ENCODE results near the gene ASTN2. TPM values are rescaled to one million over a fixed set of nuclear protein-coding genes. Genes with fewer than 3 reads are reported as not detected.

The ASTN2 gene
- total and polyA plus RNA-seq, 4 donors, result 0.57 to 2.9 (median 1.4) TPM

GRCh38 chr9:117126871-117127270, 288.0 kb downstream of the ASTN2 start:
- Histone ChIP-seq H3K27ac (ENCODE audit: low read depth in 1 of 2, low read length in 2 of 2) (no peak overlapping the region), H3K27me3 (ENCODE audit: control insufficient read depth in 4 of 4, insufficient read depth in 4 of 4, low read length in 3 of 4) (peaks cover 0 to 2% (median 0%) of the 10 kb centered on the region in 4 donors), H3K9ac (ENCODE audit: low read depth in 1 of 2, low read length in 2 of 2) (no peak overlapping the region), H3K4me3 (ENCODE audit: low read depth in 1 of 3, low read length in 3 of 3) (no peak overlapping the region), H3K9me3 (ENCODE audit: control insufficient read depth in 4 of 4, low read length in 3 of 4) (no peaks in the 10 kb centered on the region), H3K36me3 (ENCODE audit: control insufficient read depth in 4 of 4, insufficient read depth in 3 of 4, low read depth in 1 of 4, low read length in 3 of 4) (no peaks in the 10 kb centered on the region), H3K4me1 (ENCODE audit: control insufficient read depth in 4 of 4, insufficient read depth in 4 of 4, low read length in 3 of 4) (no peaks in the 10 kb centered on the region)
- WGBS, result 87% methylated on average over 2 of the region's 2 CpGs
- no peak for DNase-seq (ENCODE audit: low spot score)
- no peak for TF ChIP-seq MAX (IDR thresholded peaks at IDR 0.05)
- no peak for TF ChIP-seq CTCF (IDR thresholded peaks at IDR 0.05; ENCODE audit: low read depth, low read length, missing input control)
- TF ChIP-seq TAF1 (conservative IDR thresholded peaks at IDR 0.05), result no peak
- TF ChIP-seq YY1 (IDR thresholded peaks at IDR 0.05), result no peak
- no peak for TF ChIP-seq ATF3 (IDR thresholded peaks at IDR 0.05)
- TF ChIP-seq EGR1 (IDR thresholded peaks at IDR 0.05; ENCODE audit: low read depth in 2 of 2), result no peak
- no peak for TF ChIP-seq JUND (IDR thresholded peaks at IDR 0.05)
- no peak for TF ChIP-seq FOXA1 (IDR thresholded peaks at IDR 0.05)

GRCh38 chr9:117125531-117125930, 289.3 kb downstream of the ASTN2 start:
- DNase-seq (ENCODE audit: low spot score), result no peak
- H3K27ac ChIP-seq (ENCODE audit: low read depth in 1 of 2, low read length in 2 of 2), result no peak overlapping the region
- no peaks in the 10 kb centered on the region for H3K36me3 ChIP-seq (ENCODE audit: control insufficient read depth in 4 of 4, insufficient read depth in 3 of 4, low read depth in 1 of 4, low read length in 3 of 4)
- WGBS, result 73% methylated on average over 6 of the region's 6 CpGs
- peaks cover 0 to 2% (median 0%) of the 10 kb centered on the region in 4 donors for H3K27me3 ChIP-seq (ENCODE audit: control insufficient read depth in 4 of 4, insufficient read depth in 4 of 4, low read length in 3 of 4)
- TF ChIP-seq RXRA (IDR thresholded peaks at IDR 0.05), result no peak
- no peak for TF ChIP-seq HNF4A (conservative IDR thresholded peaks at IDR 0.05)
- TF ChIP-seq FOXA1 (IDR thresholded peaks at IDR 0.05), result no peak
- no peak for TF ChIP-seq HNF4G (IDR thresholded peaks at IDR 0.05)
- TF ChIP-seq TAF1 (conservative IDR thresholded peaks at IDR 0.05), result no peak
- no peak for TF ChIP-seq NR2F2 (IDR thresholded peaks at IDR 0.05)
- no peak for TF ChIP-seq ZBTB33 (IDR thresholded peaks at IDR 0.05)
- TF ChIP-seq SP1 (IDR thresholded peaks at IDR 0.05), result no peak
- TF ChIP-seq FOXA2 (IDR thresholded peaks at IDR 0.05), result no peak
- no peak for TF ChIP-seq REST (IDR thresholded peaks at IDR 0.05)
- no peak for TF ChIP-seq JUND (IDR thresholded peaks at IDR 0.05)
- no peak for TF ChIP-seq YY1 (IDR thresholded peaks at IDR 0.05)
- no peak for TF ChIP-seq GABPA (IDR thresholded peaks at IDR 0.05 in 1 of 2, conservative IDR thresholded peaks at IDR 0.05 in 1 of 2)
- no peak for TF ChIP-seq RAD21 (IDR thresholded peaks at IDR 0.05)
- H3K9me3 ChIP-seq (ENCODE audit: control insufficient read depth in 4 of 4, low read length in 3 of 4), result no peaks in the 10 kb centered on the region
- no peak overlapping the region for H3K9ac ChIP-seq (ENCODE audit: low read depth in 1 of 2, low read length in 2 of 2)
- H3K4me1 ChIP-seq (ENCODE audit: control insufficient read depth in 4 of 4, insufficient read depth in 4 of 4, low read length in 3 of 4), result no peaks in the 10 kb centered on the region
- H3K4me3 ChIP-seq (ENCODE audit: low read depth in 1 of 3, low read length in 3 of 3), result no peak overlapping the region

Data from liver (tissue), 9 donors.